8988T (cell line): Measurements from ENCODE around the gene FGF11.

Experiments
- DNase-seq: peaks from one replicate; pipeline ENCODE4 v3.0.0; 2011

Gene FGF11

DNA sequence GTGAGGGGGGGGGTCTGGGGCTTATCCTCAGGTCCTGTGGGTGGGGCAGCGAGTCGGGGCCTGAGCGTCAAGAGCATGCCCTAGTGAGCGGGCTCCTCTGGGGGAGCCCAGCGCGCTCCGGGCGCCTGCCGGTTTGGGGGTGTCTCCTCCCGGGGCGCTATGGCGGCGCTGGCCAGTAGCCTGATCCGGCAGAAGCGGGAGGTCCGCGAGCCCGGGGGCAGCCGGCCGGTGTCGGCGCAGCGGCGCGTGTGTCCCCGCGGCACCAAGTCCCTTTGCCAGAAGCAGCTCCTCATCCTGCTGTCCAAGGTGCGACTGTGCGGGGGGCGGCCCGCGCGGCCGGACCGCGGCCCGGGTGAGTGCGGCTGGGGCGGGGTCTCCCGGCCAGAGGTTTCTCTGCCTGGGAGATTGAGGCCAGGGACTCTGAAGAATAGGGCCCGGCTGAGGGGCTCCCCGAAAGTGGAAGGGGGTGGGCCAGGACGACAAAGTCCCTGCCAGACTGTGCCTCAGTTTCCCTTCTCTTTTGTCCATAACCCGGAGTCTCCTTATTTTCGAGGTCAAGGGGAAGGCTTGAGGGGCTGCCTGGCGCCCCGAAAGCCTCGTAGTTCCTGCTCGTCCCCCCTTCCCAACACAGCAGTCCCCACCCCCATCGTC is at the start of gene FGF11:
TSS of gene FGF11 (plus strand) at position 51 of the 651 bp plus-strand sequence. CDS start at position 160, 109 bp downstream.
- DNase-seq = no peak

DNA sequence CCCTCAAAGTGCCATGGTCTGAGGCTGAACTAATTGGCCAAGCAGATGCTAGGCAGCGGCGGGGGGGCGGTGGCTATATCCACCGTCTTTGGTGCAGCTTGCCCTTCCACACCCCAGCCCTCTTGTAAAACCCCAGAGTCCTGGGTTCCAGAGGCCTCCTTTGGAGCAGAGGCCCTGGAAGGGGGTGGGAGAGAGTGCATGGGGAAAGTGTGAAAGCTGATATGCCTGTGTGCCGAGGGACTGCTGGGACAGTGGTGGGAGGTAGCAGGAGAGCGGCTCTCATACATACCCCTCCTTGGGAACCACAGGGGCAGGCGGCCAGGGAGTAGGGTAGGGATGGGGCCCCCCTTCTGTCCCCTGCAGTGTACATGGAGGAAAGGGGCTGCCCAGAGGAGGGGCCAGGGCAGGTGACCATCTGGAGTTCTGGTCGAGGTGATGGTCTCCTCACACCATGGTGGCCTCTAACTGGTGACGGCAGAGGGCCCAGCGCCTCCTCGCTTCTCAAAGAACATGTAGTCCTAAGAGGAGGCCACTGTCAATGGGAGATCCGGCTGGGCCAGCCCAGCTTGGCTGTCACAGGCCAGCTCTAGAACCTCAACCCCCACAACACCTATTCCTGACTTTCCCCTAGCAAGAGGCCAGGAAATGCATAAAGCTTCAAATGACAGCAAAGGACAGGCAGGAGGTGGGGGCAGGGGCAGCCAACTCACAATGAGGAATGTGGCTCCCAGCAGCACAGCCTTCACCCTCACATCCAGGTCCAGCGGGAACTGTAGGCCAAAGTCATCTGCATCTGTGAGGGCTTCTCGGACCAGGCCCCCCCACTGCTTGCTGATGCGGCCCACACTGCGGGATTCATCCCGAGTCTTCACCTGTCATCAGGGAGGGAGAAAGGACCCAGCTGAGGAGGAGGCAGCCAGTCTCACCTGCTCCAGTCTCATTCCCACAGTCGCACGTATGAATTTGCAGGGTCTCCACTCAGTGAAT is 49.1 kb upstream of the FGF11 start:
- no peak for DNase-seq

DNA sequence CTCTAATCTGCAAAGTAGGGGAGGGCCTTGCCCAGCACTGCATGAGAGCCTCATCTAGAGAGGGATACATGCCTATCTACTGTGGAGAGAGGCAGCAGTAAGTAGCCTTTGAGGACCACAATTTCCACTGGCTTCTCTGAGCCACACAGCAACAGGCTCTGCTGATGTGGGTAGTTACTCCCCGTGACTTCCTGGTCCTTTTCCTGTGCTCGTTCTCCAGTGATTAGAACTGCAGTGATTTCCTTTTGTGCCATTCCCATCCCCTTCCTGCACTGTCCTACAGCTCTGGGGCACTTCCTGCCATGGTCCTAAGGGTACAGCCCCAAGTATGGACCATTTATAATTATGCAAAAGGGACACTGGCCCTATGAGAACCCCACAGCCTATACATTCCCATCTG is 48.0 kb upstream of the FGF11 start:
- DNase-seq = no peak

DNA sequence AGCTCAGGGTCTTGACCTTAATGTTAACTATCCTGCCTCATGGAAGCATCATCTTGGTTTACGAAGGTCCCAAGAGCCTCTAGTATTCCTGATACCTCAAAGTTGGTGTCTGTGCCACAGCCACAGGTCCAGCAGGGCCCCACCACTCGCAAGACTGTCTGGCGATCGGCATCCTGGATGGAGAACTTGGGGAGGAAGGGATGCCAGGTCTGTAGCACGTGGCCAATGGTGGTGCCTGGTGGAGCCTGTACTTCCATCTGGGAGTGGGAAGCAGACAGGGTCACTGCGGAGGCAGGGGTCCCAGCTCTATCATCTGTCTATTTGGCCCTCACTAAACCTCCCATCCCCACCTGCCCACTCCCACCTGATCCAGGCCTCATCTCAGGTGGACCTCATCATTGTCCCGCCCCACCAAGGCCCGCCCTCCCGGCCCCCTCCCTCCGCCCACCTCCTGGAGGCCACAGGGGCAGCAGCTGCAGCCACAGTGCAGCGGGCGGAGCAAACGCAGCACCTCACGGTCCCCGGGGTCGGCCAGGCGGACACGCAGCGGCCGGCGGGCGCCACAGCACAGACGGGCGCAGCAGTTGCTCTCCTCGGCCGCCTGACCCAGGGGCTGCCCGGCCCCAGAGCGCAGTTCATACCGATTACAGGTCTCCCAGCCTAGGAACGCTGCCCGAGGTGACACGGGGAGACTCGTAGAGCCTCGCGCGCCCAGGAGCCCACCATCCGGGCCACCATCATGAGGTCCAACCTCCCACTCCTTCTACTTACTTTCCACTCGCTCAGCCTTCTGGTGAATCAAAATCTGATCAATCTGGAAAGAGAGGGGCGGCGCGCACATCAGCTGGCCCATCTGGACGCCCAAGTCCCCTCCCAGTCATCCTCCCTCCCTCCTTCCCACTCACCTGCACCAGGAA is 46.4 kb upstream of the FGF11 start:
- no peak for DNase-seq

DNA sequence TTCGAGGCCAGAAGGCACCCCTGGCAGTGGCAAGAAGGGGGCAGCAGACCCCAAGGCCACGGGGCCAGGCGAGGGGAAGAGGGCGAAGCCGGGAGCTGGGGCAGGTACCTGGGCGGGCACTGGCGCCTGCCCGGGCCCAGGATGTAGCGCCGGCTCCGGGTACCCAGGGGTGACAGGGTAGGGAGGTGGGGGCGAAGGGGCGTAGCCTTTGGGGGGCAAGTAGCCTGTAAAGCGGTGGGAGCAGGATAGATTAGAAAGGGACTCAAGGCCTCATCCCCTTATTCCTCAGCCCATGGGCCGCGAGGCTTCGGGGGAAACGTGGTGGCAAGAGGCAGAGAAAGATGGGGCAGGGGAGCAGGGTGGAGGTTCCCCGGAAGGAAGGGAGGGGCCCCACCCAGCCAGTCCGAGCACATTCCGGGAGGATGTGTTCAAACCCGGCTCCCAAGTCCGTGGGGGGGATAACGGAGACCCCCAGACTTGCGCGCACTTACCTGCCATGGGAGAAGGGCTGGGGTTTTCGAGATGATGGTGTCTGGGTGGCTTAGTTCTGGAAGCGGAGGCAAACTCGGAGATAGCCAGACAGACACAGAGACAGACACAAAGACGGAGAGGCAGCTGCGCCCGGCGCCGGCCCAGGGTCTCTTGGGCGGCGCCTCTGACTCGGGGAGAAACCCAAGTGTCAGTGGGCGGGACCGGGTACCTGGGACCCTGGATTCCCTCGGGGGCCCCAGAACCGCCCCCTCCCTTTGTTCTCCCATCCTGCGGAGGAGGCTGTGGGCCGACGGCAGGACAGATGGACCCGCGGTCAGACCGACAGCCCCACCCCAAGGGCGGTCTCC is 45.5 kb upstream of the FGF11 start:
- DNase-seq = no peak

DNA sequence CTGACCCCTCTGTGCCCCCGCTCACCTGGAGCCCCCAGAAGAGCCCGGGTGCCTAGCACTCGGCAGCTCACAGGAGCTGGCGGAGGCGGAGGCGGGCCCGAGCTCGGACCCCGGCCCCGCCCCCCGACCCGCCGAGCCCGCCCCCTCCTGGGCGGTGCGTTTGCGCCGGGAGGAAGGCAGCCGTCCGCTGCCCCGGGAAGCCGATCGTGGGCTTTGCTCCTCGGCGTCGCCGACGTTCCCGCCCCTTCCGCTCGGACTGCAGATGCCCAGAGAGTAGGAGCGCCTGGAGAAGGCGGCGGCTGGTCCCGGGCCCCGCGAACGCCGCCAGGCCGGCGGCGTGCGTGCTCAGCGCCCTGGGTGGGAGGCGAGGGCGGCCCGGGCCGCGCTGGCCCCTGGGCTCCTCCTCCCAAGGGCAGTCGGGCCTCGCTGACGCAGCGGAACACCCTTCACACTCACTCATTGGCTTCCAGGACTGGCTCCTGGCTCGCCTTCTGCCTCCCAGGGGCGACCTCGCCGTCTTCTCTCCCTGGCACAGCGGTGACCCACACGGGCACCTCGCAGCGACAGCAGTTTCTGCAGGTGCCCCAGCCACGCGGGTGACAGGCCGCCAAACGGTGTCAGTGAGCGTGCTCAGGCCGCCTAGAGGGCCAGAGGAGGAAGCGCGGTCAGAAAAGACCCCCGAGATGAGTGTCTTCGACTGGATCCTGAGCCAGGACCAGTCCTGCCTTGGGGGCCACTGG is 44.7 kb upstream of the FGF11 start, which contains the start of gene PLSCR3:
TSS of gene PLSCR3 (minus strand) at position 74 of the 740 bp plus-strand sequence. CDS start 415 bp downstream, outside the sequence.
- DNase-seq = peak; percentile 93

DNA sequence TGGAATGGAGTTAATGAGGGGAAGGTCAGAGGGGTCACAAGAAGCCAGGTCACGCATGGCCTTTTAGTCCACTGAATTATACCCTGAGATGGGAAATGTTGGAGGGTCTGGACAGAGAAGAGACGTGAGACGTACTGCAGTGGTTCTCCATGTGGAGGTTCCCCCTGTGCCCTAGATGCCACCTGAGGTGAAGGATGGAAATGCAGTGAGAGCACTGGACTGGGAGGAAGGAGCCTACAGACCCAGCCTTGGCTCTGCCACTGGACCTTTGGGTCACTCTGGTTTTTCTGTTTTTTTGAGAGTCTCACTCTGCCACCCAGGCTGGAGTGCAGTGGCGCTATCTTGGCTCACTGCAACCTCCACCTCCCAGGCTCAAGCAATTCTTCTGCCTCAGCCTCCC is 43.2 kb upstream of the FGF11 start:
- no peak for DNase-seq

DNA sequence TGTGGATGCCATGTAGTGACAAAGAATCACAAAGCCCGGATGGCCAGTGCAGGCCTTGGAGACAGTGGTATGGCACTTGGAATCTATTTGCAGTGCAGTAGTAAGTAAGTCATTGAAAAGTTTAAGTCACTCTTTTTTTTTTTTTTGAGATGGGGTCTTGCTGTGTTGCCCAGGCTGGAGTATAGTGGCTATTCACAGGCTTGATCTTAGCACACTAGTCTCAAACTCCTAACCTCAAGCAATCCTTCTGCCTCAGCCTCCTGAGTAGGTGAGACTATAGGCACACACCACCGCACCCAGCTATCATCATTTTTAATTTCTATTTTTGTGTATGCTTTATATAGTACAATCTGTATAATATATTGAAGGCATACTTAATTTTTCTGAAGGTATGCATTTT is 40.7 kb upstream of the FGF11 start:
- no peak for DNase-seq

DNA sequence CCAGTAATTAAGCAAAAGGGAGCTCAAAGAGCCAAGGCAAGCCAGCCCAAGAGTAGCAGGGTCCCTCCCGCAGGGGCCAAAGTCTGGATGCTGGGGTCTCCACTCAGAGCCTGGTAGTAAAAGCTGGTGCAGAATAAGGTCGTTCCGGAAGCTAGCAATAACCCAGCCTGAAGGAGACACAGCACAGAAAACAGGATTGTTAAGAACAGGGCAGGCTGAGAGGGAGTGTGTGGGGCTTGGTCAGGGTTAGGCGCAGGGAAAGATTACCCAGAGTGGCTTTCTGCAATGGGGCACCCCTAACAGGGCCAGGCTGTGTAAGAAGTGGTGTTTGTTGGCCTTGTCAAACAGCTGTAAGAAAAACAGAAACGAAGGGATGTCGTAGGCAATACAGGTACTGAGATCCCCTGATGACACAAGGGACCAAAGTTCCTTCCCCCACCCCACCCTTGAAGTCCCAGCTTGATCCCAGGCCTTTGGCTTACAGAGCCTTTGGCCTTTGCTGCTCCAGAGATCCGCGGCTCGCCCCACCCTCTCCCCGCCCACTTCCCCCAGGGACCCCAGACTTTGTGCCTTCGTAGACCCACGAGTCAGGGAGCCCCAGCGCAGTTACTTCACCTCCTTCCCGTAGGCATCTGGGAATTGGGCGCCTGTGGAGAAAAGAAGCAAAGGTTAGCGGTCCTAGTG is 36.1 kb upstream of the FGF11 start:
- DNase-seq = no peak

DNA sequence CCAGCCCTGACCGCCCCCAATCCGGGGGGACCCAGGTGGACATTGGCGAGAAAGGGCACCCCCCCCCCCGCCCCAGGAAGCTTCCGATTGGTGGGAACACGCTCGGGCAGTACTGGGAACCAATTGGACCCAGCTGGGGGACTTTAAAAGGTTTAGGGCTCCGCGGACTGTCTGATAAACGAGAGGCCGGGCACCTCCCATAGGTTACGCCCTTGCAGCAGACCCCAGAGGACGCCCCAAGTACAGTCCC is 35.7 kb upstream of the FGF11 start:
- no peak for DNase-seq

DNA sequence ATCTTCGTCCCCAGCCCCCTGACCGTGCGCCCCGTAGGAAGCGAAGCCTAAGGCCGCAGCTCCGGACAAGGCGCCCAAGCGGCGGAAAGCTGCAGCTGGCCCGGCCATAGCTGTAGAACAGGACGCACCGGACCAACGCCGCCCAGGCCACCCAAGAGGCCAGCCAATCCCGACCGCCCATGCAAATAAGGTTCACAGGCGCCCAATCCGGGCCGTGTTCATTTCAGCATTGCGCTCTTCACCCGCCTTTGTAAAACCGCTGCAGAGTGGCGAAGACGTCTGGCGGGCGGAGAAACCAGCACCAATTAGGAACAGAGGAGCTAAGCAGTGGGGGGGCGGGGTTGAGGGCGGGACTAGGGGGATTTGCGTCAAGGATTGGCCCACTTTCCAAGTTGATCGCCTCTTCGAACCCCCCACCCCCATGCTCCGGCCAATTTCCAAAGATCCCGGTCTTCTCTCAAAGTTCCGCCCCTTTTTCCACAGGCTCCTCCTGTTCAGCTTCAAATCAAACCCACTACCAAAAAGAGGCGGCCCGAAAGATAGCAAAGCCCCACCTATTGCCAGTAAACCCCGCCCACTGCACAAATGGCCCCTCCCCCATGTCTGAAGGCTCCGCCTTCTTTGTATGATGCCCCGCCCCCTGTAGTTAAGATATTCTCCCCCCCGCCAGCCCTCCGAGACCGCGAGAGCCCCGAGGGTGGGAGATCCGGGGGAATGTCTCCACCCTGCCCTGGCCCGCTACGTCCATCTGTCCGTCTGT is 35.2 kb upstream of the FGF11 start, which contains the start of gene TMEM256:
TSS of gene TMEM256 (minus strand) at position 121 of the 760 bp plus-strand sequence. CDS start at position 108, 13 bp downstream.
- DNase-seq = peak; percentile 80

DNA sequence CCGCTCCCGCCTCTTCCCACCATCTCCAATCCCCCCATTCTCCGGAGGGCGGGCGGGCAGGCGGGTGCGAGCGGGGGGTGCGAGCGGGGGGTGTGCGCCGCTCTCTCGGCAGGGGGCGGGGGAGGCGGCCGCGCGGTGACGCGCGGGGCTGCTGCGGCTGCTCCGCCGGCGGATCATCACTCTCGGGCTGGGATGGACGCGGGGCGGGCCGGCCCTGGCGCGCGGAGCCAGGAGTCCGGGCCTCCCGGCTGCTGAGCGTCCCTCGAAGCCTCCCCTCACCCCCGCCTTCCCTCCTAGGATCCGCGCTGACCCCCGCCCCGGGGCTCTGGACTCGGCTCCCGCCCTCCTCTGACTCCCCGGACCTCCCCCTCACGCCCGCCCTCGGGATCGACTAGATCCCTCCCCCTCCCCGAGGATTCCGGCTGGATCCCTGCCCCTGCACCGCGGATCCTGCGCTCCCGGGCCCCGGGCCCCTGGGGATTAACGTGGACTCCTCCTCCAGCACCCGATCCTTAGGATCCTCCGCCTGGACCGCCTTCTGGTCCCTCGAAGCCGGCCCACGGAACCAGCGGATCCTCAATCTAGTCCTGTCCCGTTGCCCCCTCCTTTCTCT is 34.5 kb upstream of the FGF11 start:
- peak; percentile 64 for DNase-seq

DNA sequence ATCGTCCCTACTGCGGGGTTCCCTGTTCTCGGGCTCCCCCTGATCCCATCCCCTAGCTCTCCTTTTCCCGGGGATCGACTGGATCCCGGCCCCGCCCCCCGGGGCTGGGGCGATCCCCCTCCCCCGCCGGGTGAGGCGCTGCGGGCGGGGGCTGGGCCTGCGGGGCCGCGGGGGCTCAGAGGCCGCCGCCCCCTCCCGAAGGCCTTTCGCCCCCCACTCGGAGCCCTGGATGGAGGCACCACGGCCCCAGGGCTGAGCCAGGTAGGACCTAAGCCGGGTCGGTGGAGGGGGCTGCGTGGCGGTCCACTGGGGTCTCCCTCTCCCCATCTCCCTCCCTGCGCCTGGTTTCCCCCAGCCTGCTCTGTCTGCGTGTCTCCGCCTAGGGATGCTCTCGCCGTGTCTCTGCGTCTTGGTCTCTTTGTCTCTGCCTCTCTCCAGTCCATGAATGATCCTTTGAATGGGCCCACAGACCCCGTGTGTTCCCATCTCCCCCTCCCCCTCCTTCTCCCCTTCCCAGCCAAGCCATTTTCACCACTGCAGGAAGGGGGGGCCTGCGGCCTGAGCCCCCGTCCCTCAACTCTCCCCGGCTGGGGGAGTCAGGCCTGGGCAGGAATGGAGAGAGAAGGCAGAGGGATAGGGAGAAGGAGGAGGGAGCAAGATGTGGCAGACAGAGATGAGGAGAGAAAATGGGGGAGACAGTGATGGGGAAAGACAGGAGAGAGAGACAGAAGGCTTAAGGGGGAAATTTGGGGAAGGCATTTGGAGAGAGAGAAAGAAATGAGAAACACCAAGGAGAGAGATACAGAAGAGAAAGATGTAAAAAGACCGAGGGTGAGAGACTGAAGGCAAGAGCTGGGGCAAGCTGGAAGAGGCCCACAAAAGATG is 33.7 kb upstream of the FGF11 start:
- DNase-seq = no peak

DNA sequence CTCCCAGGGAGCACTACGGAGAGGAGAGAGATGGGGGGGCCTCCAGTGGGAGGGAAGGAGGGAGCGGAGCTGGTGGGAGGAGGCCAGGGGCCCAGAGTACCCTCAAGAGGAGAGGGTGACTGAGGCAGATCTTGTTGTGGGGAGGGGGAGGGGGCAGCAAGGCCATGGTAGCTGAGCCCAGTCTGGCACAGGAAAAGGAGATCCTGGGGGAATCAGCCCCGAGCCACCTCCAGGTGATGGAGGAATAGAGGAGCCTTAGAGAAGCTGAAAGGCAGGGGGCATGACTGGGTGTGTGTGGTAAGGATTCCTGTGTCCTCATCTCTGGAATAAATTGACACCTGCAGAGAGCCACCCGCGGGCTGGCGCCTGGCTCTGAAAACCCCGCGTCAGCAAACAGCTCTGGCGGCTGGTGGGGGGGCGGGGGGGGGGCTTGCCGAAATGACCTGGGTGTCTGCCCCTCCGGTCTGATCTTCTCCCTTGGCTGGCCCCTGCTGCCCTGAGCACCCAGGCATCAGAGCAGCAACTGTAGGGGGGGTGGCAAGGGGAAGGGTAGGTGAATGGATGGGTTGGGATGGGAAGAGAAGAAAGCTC is 33.0 kb upstream of the FGF11 start:
- DNase-seq = no peak

DNA sequence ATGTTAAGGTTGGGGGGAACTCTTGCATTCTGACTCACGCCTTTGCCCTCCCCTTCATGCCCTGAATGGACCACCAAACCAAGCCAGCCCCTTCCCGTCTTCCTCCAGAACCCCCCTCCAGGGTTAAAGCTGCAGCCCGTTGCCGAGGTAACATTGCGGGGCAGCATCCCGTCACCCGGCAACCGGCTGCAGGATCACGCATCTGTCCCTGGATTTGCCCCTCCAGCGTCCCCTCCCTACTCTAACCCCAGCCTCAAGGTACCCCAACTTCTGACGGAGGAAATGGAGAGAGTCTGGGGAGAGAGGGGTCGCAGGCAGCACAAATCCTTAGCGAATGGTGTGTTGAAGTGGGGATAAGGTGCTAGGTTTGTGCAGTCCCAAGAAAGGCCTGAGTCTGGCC is 32.2 kb upstream of the FGF11 start:
- DNase-seq = no peak

DNA sequence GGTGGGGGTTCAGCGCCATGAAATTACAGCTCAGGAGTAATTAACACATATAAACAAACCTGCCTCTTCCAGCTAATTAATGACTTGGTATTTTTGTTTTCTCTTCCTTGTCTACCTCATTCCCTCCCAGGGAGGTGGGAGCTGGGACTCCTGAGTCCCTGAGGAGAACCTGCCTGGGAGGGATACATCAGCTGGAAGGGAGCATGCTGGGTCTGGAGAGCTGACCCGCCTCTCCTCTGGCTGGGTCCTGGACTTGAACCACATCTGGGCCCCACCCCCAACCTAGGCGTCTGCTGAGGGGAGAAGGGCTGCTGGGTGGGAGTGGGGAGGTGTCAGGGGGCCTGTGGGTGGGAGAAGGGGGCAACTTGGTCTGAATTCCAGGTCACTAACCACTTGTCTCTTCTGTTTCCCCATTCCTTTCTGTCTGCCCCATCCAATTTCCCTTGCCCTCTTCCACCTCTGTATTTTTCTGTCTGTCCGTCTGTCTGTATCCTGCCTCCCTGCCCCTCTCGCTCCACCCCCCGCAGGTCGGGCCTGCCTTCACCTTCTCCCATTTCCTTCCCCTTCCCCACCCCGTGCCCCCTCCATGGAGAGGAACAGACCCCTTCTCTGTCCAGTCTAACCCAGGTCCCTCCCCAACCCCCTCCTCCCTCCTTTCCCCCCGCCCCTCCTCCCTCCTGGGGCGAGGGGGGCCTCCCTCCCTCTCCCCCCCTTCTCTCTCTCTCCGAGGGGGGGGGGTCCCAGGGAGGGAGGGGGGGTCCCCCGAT is 31.6 kb upstream of the FGF11 start, which contains the start of gene NLGN2:
TSS of gene NLGN2 (plus strand) at position 361 of the 767 bp plus-strand sequence. CDS start 411 bp downstream, outside the sequence.
- DNase-seq = no peak

DNA sequence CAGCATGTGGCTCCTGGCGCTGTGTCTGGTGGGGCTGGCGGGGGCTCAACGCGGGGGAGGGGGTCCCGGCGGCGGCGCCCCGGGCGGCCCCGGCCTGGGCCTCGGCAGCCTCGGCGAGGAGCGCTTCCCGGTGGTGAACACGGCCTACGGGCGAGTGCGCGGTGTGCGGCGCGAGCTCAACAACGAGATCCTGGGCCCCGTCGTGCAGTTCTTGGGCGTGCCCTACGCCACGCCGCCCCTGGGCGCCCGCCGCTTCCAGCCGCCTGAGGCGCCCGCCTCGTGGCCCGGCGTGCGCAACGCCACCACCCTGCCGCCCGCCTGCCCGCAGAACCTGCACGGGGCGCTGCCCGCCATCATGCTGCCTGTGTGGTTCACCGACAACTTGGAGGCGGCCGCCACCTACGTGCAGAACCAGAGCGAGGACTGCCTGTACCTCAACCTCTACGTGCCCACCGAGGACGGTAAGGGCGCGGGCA is 31.0 kb upstream of the FGF11 start:
- no peak for DNase-seq
